HG03064 (cell line): ENCODE measurements around the gene SYCE3.

ENCODE experiments used
- ATAC-seq: cut with Tn5 transposase; IDR thresholded peaks from one replicate; pipeline ENCODE4 v1.9.1; 2021; ENCODE audit warnings: low read depth; ENCODE audit not compliant: unreplicated experiment

SYCE3 gene

GRCh38 chr22:50532824-50533796, 29.6 kb downstream of the SYCE3 start:
- no peak for ATAC-seq

- ATAC-seq, result no peak
These were observed 30.6 kb downstream of the SYCE3 start for GRCh38 chr22:50531962-50532674.

- no peak for ATAC-seq
These were observed 31.2 kb downstream of the SYCE3 start for GRCh38 chr22:50531546-50531961.

- no peak for ATAC-seq
These were observed 31.7 kb downstream of the SYCE3 start for GRCh38 chr22:50530877-50531545.

- ATAC-seq, result no peak
These were observed 32.2 kb downstream of the SYCE3 start for GRCh38 chr22:50530580-50530876.

GRCh38 chr22:50529897-50530579, 32.7 kb downstream of the SYCE3 start, which contains the start of gene TYMP:
TSS of gene TYMP (minus strand) at chr22:50530012. CDS start at chr22:50529709, 303 bp downstream.
- no peak for ATAC-seq

GRCh38 chr22:50529416-50529896, 33.3 kb downstream of the SYCE3 start:
- no peak for ATAC-seq

GRCh38 chr22:50528682-50529415, 33.9 kb downstream of the SYCE3 start:
- ATAC-seq, result no peak

- no peak for ATAC-seq
These were observed 34.6 kb downstream of the SYCE3 start for GRCh38 chr22:50527921-50528681.

GRCh38 chr22:50526834-50527801, 35.6 kb downstream of the SYCE3 start:
- no peak for ATAC-seq

GRCh38 chr22:50526108-50526833, 36.4 kb downstream of the SYCE3 start:
- ATAC-seq, result peak; percentile 22

GRCh38 chr22:50525858-50526107, 36.9 kb downstream of the SYCE3 start:
- ATAC-seq, result peak; percentile 22

GRCh38 chr22:50525104-50525857, 37.4 kb downstream of the SYCE3 start, which contains the start of gene SCO2:
TSS of gene SCO2 (minus strand) at chr22:50525598. CDS start at chr22:50524411, 1,187 bp downstream.
- ATAC-seq, result peak; percentile 39

- ATAC-seq, result no peak
These were observed 38.0 kb downstream of the SYCE3 start for GRCh38 chr22:50524676-50525103.

GRCh38 chr22:50523806-50524675, 38.7 kb downstream of the SYCE3 start:
- no peak for ATAC-seq

GRCh38 chr22:50523458-50523805, 39.3 kb downstream of the SYCE3 start:
- no peak for ATAC-seq
